GM21619 (cell line): Measurements from ENCODE around the gene FKBP1C.
"Not testable (repeated sequence)": the region's sequence is repeated elsewhere in the genome, so short reads cannot be mapped to it uniquely, and the experiment has no call there.

ENCODE experiments used
- ATAC-seq: cut with Tn5 transposase; IDR thresholded peaks from one replicate; pipeline ENCODE4 v1.9.1; 2021; ENCODE audit not compliant: unreplicated experiment

The FKBP1C gene

DNA sequence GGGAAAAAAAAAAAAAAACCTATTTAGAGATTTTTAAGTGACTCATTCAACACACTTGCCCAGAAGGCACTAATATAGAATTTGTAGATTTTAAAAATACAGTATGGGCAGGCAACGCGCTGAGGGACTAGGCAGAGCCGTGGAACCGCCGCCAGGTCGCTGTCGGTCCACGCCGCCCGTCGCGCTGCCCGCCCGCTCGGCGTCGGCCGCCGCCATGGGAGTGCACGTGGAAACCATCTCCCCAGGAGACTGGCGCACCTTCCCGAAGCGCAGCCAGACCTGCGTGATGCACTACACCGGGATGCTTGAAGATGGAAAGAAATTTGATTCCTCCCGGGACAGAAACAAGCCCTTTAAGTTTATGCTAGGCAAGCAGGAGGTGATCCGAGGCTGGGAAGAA, at the start of gene FKBP1C:
Gene FKBP1C, plus strand, starts transcription at position 127 of the 400 bp plus-strand sequence.
- ATAC-seq: not testable (repeated sequence)

DNA sequence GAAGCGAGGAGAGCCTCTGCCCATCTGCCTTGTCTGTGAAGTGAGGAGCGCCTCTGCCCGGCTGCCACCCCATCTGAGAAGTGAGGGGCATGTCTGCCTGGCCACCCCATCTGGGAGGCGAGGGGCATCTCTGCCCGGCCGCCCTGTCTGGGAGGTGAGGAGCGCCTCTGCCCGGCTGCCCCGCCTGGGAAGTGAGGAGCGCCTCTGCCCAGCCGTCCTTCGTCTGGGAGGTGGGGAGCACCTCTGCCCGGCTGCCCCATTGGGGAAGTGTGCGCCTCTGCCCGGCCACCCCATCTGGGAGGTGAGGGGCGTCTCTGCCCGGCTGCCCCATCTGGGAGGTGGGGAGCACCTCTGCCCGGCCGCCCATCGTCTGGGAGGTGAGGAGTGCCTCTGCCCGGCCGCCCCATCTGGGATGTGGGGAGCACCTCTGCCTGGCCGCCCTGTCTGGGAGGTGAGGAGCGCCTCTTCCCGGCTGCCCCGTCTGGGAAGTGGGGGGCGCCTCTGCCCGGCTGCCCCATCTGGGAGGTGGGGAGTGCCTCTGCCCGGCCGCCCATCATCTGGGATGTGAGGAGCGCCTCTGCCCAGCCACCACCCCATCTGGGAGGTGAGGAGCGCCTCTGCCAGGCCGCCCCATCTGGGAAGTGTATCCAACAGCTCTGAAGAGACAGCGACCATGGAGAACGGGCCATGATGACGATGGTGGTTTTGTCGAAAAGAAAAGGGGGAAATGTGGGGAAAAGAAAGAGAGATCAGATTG, 47.0 kb upstream of the FKBP1C start:
- ATAC-seq: not testable (repeated sequence)

DNA sequence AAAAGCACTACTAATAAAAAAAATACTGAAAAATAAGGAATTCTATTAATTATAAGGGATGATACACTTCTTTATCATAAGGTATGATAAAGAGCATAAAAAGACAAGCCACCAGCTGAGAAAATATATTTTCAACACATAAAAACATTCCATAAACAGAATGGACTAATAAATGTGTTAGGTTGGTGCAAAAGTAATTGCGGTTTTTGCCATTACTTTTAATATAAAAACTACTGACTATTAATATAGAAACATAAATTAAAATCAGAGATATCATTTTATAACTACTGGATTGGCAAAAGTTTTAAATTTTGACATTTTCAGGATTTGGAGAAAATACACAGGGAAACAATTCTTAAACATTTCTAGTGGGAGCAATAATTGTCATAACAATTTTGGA, 37.1 kb upstream of the FKBP1C start:
- no peak for ATAC-seq

DNA sequence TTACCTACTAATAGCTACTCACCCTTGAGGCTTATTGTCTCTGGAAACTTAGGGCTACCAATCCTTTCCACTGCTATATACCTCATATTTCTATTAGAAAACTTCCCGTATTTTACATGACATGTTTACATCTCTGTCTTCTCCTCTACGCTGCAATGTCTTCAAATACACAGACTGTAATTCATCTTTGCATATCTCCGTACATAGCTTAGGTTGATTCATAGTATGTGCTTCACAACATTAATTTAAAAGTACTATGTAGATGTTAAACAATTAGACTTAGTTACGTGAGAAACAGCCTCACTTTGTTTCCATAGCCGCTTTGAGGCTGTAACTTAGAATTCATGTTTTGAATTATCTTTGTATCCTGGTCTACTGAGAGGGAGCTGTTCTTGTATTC, 35.1 kb upstream of the FKBP1C start:
- no peak for ATAC-seq

DNA sequence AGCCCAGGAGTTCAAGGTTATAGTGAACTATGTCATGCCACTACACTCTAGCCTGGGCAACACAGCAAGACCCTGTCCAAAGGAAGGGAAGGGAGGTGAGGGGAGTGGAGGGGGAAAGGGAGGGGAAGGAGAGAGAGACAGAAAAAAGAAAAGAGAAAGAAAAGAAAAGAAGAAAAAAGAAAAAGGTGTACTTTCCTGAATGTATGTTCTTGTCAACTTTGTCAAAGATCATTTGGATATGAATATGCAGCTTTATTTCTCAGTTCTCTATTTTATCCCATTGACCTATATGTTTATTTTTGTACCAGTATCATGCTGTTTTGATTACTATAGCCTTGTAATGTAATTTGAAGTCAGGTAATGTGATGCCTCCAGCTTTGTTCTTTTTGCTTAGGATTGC, 30.9 kb upstream of the FKBP1C start:
- no peak for ATAC-seq

DNA sequence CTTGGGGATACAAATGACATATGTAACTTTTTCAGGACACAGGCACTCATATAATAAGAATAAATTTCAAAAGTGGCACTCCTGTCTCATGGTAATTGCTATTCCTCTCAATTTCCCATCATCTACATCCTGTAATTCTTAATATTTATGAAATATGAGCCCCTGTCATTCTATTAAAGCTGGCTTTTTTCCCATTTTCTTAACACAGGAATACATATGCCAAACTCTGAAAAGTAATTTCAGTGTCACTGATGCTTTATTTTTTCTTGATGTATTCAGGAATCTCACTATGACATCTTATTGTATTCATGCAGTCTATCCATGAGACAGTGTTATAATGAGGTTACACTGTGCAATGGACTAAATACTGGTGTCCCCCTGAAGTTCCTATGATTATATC, 24.3 kb upstream of the FKBP1C start:
- no peak for ATAC-seq

DNA sequence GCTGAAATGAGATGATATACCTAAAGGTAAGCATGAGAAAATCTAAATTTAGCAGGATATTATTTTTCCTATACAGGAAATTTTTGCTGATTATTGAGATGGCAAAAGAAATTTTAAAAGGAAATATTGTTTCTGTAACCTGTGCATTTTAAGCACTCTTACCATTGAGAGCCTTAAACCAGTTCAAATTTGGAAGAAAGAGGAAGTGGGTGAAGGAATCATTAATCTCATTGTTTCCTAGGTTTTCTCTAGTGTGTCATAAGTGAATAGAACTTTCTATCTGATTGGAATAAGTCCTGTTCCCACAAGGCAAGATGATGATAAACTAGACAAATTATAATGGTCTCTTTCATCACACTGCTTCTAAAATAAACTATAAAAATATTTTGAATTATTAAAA, 22.4 kb upstream of the FKBP1C start:
- no peak for ATAC-seq

DNA sequence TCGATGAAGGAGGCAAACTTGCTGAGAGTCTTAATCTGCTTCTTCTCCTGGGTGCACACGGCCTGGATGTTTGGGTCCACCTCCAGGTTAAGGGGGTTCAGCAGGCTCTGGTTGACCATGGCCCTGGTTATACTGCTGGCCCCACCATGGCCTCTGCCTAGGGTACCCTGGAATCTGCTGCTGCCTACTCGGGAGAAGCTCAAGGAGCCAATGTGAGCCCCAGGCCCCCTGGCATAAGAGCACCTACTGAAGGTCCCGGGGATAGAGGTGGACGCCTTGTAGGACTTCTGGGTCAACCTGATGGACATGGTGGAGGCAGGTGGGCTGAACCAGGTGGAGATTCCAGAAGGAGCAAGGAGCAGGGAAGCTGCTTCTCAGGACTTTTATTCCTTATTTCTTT, 17.9 kb upstream of the FKBP1C start:
- no peak for ATAC-seq

DNA sequence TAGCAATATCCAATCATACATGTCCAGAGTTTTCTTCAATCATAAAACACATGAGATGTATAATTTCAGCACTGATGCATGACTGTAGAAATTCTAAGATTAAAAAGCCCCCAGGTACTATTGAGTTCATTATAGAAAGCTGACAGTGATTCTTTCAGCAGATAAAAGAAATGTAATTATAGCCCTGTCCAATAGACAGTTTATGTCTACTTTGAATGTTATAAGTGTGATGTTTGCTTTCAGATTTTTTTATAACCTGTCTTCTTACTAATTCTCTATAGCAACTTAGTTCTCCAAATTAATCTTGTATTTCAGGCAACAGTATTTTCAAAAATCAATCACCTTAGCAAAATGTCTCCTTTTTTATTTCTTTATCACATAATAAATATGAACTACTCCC, 13.5 kb upstream of the FKBP1C start:
- no peak for ATAC-seq

DNA sequence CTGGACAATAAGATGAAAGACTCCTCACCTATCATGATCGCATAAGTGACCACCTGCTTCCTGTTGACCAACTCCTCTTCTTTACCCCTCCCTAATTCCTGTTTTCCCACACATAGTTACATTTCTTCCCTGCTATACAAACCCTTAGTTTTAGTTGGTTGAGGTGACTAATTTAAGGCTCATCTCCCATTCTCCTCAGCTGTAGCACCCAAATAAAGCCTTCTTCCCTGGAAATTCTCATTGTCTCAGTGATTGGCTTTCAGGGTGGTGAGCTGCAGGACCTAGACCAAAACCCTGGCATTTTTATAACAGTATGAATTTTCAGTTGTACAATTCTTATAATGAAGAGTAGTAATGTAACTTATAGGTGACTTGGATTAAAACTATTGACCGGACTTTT, 2.1 kb downstream of the FKBP1C start:
- ATAC-seq: no peak

DNA sequence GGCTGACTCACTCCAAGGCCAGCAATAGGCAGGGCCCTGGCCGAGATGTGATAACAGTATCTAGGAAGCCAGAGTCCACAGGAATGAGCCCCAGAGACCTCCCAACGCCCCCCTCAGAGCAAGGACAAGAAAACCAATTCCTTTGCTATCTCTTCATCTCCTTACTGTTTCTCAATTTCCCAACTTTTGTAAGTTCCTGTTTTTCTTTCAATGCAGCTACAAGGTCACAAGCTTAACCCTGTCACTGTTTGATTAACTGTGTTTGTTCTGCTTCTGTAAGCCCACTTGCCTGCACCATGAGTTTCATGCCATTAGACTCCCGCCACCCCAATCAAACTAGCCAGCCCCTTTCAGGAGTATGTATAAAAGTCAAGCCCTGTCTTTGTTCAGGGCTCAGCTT, 3.5 kb downstream of the FKBP1C start:
- no peak for ATAC-seq

DNA sequence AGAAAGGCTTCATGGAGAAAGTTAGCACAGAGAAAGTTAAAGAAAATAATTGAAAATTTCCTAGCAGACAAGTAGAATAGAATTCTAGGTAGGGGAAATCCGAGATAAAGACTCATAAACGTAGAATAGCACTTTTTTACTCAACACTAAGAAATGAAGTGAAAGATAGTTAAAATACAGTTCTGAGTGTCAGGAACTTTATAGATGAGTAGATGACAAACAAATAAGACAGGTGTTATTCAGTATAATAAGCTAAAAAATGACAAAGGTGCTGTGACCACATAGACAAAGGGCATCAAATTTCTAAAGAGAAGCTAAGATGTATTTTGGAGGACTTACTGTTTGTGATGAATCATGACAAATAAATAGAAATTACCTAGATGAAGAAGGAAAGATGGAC, 12.9 kb downstream of the FKBP1C start:
- no peak for ATAC-seq

DNA sequence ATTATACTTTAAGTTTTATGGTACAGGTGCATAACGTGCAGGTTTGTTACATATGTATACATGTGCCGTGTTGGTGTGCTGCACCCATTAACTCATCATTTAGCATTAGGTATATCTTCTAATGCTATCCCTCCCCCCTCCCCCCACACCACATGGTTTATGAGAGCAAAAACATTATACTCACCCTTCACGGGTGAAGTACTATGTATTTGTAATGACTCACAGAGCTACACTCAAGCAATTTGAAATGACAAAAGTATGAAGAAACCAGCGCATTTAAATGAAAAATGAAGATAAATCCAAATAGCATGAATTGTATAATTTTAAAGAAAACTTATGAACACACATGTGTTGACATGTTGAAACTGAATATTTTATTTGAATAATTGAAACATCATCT, 14.7 kb downstream of the FKBP1C start:
- ATAC-seq: not testable (repeated sequence)

DNA sequence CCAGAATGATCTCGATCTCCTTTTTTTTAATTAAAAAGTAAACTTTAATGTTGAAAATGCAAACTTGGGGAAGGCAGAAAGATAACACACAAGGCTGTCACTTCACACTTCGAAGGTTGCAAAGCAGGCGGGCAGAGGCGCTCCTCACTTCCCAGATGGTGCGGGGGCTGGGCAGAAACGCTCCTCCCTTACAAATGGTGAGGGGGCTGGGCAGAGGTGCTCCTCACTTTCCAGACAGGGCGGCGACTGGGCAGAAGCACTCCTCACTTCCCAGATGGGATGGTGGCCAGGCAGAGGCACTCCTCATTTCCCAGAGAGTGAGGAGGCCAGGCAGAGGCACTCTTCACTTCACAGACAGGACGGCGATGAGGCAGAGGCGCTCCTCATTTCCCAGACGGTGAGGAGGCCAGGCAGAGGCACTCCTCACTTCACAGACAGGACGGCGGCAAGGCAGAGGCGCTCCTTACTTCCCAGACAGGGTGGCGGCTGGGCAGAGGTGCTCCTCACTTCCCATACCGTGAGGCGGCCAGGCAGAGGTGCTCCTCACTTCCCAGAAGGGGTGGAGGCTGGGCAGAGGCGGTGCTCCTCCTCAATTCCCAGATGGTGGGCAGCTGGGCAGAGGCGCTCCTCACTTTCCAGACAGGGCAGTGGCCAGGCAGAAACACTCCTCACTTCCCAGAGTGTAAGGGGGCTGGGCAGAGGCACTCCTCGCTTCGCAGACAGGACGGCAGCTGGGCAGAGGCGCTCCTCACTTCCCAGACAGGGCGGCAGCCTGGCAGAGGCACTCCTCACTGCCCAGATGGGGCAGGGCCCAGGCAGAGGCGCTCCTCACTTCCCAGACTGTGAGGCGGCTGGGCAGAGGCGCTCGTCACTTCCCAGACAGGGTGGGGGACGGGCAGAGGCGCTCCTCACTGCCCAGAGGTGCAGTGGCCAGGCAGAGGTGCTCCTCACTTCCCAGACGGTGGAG, 16.9 kb downstream of the FKBP1C start:
- ATAC-seq: not testable (repeated sequence)

DNA sequence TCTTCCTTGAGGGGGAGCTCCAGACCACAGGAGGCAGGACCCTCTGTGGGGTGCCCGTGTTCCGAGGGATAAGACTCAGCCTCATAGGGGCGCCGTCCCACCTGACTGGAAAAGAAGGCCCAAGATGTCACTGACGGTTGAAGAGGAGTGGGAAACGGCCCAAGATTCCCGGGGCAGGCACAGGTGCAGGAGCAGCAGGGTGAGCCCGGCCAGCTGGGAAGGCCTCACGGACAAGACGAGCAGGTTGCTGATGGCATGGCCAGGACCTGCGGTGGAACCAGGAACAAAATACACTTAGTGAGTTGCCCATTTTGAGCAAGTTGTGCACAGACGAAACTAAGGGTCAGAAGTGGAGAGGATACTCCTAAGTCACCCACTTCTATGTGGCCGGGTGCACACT, 18.8 kb downstream of the FKBP1C start:
- ATAC-seq: not testable (repeated sequence)

DNA sequence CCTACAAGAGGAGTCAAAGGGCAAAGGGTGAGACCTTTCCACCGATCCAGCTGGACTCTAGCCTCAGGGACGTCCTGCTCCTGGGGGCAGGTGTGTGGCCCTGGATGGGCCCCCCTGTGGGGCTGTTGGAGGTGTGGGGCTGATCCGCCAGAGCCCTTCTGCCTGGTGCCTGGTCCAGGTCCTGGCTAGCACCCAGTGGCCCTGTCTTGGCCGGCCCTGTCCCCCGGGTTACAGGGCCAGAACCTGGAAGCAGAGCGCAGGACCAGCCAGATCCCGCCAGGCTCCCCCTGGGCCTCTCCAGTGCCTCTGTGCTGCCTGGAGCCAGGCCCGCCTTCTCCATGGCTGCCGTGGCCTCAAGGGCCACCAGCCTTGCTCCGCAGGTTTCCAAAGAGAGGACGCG, 19.2 kb downstream of the FKBP1C start:
- not testable (repeated sequence) for ATAC-seq

DNA sequence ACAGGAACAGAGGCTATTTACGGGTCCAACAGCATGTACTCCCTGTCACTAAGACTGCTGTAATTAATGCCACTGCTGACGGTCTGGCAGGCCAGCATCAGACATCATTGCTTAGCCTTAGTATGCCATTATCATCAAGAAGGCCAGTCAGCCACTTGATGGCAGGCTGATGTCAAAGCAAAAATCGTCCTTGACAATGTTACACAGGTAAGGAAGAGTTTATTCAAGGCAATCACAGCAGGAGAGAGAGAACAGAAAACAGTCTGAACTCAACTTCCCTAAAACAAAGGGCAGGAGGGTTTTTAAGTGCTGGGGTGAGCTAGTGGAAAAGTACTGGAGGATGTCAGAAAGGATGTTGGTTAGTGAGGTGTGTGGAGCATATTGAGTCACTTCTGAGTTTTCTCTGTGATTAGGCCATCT, 25.1 kb downstream of the FKBP1C start:
- peak; percentile 61 for ATAC-seq

DNA sequence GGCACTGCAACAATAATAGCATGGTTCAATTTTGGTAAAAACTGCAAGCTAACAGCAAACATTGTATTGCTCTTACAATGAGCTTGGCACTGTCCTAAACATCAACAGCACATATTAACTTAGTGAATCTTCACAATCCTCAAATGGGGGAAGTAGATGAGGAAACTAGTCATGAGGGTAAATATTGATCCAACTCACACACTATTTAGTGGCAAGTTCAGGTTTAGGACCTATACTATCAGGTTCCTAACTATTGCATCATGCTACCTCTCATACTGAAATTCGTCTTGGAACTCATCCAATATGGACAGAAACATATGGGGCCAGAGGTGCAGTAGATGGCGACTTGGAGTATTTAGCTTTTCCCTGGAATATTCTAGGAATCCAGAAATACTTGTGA, 34.2 kb downstream of the FKBP1C start:
- ATAC-seq: no peak

DNA sequence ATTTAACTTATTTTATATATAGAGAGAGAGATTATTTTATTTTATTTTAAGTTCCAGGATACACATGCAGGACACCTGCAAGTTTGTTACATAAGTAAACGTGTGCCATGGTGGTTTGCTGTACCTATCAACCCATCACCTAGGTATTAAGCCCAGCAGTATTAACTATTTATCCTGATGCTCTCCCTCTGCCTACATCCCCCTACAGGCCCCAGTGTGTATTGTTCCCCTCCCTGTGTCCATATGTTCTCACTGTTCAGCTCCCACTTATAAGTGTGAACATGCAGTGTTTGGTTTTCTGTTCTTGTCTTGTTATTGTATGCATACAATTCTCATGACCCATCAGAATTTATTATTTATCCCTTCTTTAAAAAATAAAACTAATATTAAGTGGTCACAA, 34.6 kb downstream of the FKBP1C start:
- ATAC-seq: peak; percentile 69

DNA sequence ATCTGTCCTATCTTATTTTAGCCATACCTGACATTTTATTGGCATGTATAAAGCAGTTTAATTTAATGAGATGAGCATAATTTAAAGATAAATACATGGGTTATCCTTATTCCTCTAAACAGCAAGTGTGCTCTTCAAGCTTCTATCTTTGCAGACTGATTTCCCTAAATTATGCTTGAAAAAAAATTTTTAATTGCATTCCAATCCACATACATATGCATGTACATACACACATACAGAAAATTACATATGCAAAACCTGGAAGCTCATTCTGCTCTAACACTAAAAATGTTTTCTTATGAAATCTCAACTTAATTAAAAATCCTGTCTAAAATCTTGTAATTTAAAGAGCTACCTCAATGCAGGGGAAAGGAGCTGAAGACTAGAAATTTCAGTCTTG, 35.3 kb downstream of the FKBP1C start:
- no peak for ATAC-seq

DNA sequence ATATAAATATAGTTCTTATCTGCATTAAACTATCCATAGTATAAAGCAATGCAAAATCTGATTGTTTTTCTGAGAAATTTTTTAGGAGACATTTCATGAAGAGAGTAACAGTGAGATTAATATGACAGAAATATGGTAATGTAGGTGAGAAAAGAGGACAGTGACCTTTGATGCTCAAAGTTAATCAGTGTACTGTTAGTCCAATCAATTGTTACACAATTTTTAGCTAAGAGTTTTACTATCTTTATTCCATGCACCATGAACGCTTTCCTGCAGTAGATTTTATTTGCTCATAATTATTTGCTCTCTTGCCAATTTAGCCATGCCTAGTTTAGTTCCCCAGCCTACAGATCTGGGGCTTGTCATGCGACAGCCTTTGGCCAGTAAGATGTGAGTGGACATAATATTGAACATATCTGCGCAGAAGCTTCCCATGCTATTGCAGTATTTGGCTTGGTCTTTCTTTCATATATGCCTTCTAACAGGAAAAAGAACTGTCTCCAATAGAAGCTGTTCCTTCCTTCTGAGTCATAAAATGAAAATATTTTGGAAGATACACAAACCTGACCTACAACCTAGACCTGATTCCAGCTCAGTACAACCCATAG, 38.7 kb downstream of the FKBP1C start:
- no peak for ATAC-seq

DNA sequence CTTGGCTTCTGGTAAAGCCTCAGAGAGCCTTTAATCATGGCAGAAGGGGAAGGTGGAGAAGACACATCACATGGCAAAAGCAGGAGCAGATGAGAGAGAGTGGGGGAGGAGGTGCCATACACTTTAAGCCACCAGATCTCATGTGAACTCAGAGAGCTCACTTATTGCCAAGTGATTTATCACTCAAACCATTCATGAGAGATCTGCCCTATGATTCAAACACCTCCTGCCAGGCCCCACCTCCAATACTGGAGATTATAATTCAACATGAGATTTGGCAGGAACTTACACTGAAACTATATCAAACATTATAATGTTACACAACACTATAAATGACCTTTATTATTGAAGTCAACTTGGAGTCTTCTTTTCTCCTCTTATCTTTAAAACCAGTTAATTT, 47.9 kb downstream of the FKBP1C start:
- no peak for ATAC-seq
